GM12872 (cell line): ENCODE measurements around the gene PCDHA5.

Experiments
- TF ChIP-seq, protein P1 (sequence below): IDR thresholded peaks from 3 replicates; pipeline ENCODE4 v1.5.1; 2011; ENCODE audit warnings: low read depth, mild to moderate bottlenecking, low read length, moderate library complexity; ENCODE audit not compliant: insufficient read depth

PCDHA5 gene

DNA sequence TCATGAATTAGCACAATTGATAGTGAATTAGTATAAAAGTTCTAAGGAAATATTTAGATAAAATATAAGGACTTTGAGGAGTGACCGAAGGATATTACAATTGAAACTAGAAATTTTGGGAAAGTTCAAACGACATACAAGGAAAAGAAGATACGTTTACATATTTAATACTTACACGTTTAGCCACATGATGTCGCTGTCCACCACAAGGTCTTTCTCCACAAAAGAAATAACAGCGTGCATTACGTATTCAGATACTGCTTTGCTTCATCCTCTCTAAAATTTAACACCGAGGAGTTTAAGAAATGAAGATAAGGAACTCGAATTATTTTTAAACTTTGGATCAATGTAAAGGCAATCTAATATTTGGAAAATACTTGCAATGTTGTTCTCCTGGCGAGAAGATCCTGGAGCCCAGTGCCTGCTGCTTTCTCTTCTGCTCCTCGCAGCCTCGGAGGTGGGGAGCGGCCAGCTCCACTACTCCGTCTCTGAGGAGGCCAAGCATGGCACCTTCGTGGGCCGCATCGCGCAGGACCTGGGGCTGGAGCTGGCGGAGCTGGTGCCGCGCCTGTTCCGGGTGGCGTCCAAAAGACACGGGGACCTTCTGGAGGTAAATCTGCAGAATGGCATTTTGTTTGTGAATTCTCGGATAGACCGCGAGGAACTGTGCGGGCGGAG, 20.5 kb upstream of the PCDHA5 start, which contains the start of gene PCDHA3:
PCDHA3 (plus strand) TSS at position 242 of the 678 bp plus-strand sequence.
- TF ChIP-seq, protein P1, sequence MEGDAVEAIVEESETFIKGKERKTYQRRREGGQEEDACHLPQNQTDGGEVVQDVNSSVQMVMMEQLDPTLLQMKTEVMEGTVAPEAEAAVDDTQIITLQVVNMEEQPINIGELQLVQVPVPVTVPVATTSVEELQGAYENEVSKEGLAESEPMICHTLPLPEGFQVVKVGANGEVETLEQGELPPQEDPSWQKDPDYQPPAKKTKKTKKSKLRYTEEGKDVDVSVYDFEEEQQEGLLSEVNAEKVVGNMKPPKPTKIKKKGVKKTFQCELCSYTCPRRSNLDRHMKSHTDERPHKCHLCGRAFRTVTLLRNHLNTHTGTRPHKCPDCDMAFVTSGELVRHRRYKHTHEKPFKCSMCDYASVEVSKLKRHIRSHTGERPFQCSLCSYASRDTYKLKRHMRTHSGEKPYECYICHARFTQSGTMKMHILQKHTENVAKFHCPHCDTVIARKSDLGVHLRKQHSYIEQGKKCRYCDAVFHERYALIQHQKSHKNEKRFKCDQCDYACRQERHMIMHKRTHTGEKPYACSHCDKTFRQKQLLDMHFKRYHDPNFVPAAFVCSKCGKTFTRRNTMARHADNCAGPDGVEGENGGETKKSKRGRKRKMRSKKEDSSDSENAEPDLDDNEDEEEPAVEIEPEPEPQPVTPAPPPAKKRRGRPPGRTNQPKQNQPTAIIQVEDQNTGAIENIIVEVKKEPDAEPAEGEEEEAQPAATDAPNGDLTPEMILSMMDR: no peak

DNA sequence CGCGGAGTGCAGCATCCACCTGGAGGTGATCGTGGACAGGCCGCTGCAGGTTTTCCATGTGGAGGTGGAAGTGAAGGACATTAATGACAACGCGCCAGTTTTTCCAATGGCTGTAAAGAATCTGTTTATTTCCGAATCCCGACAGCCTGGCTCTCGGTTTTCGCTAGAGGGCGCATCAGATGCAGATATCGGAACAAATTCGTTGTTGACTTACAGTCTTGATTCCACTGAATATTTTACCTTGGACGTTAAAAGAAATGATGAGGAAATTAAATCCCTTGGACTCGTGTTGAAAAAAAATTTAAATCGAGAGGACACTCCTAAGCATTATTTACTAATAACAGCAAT, 19.9 kb upstream of the PCDHA5 start:
- TF ChIP-seq, protein P1: no peak

DNA sequence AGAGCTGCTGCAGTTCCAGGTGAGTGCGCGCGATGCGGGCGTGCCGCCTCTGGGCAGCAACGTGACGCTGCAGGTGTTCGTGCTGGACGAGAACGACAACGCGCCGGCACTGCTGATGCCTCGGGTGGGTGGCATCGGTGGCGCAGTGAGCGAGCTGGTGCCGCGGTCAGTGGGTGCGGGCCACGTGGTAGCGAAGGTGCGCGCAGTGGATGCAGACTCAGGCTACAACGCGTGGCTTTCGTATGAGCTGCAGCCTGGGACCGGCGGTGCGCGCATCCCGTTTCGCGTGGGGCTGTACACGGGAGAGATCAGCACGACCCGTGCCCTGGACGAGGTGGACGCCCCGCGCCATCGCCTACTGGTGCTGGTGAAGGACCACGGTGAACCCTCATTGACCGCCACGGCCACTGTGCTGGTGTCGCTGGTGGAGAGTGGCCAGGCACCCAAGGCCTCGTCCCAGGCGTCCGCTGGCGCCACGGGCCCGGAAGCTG, 18.6 kb upstream of the PCDHA5 start:
- TF ChIP-seq, protein P1: no peak

DNA sequence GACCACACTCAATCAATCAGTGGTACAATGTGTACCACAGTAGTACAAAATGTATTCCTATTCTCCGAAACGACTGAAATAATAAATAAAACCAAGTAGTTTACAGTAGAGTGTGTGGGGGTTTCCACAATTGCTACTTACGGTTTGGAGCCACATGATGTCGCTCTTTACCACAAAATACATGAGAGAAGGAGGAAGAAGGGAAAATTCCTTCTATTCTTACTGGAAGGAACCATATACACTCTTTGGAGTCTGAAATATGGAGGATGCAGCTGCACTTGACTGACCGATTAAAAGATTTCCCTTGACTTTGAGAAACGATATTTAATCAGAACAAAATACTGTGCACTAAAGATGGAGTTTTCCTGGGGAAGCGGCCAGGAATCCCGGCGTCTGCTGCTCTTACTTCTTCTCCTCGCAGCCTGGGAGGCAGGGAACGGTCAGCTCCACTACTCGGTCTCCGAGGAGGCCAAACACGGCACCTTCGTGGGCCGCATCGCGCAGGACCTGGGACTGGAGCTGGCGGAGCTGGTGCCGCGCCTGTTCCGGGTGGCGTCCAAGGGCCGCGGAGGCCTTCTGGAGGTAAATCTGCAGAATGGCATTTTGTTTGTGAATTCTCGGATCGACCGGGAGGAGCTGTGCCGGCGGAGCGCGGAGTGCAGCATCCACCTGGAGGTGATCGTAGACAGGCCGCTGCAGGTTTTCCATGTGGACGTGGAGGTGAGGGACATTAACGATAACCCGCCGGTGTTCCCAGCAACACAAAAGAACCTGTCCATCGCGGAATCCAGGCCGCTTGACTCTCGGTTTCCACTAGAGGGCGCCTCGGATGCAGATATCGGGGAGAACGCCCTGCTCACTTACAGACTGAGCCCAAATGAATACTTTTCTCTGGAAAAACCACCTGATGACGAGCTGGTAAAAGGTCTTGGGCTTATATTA, 14.3 kb upstream of the PCDHA5 start, which contains the start of gene PCDHA4:
PCDHA4 (plus strand) TSS at position 235 of the 942 bp plus-strand sequence.
- TF ChIP-seq, protein P1: peak; percentile 42; the same call in 2 of the 3 replicates

DNA sequence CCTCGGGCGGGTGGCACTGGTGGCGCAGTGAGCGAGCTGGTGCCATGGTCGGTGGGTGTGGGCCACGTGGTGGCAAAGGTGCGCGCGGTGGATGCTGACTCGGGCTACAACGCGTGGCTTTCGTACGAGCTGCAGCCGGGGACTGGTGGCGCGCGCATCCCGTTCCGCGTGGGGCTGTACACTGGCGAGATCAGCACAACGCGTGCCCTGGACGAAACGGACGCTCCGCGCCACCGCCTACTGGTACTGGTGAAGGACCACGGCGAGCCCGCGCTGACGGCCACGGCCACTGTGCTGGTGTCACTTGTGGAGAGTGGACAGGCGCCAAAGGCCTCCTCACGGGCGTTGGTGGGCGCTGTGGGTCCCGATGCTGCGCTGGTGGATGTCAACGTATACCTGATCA, 12.5 kb upstream of the PCDHA5 start:
- TF ChIP-seq, protein P1: no peak

DNA sequence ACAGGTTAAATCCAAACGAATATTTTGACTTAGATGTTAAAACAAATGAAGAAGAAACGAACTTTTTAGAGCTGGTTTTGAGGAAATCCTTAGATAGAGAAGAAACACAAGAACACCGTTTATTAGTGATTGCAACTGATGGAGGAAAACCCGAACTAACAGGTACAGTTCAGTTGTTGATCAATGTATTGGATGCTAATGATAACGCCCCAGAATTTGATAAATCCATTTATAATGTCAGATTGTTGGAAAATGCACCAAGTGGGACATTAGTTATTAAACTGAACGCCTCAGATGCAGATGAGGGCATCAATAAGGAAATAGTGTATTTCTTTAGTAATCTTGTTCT, 842 bp downstream of the PCDHA5 start:
- TF ChIP-seq, protein P1: no peak

DNA sequence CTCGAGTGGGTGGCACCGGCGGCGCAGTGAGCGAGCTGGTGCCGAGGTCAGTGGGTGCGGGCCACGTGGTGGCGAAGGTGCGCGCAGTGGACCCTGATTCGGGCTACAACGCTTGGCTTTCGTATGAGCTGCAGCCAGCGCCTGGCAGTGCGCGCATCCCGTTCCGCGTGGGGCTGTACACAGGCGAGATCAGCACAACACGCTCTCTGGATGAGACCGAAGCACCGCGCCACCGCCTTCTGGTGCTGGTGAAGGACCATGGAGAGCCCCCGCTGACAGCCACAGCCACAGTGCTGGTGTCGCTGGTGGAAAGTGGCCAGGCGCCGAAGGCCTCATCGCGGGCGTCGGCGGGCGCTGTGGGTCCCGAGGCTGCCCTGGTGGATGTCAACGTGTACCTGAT, 2.1 kb downstream of the PCDHA5 start:
- TF ChIP-seq, protein P1: no peak
